Tibial nerve (tissue), 4 donors: Measurements from ENCODE around the gene SEMA5A. TPM values are rescaled to one million over a fixed set of nuclear protein-coding genes. Genes with fewer than 3 reads are reported as not detected.
A peak's percentile ranks its signal among the peaks of the same experiment; 100 is the strongest.

ENCODE experiments used
- DNase-seq, 2 donors: peaks; one replicate each; pipeline ENCODE4 v3.0.0-alpha.2; 2019; ENCODE audit warnings: low spot score in 2 of 2
- H3K27ac ChIP-seq, 4 donors: fragments of 200-600 bp; sonication (generic) in 3 of 4; one replicate each; pipeline ENCODE4 v1.5.1; 2017 to 2019; ENCODE audit warnings: mild to moderate bottlenecking in 1 of 4
- H3K27me3 ChIP-seq, 2 donors: fragments of 200-600 bp; sonication (generic) in 1 of 2; one replicate each; pipeline versions ENCODE4 v1.5.1 to v1.6.0; 2017 to 2019
- H3K36me3 ChIP-seq, 3 donors: fragments of 200-600 bp; sonication (generic); one replicate each; pipeline ENCODE4 v1.5.1; 2018 to 2019
- H3K4me1 ChIP-seq, 4 donors: fragments of 200-600 bp; sonication (generic) in 3 of 4; one replicate each; pipeline ENCODE4 v1.5.1; 2017 to 2019
- H3K4me3 ChIP-seq, 4 donors: fragments of 200-600 bp; sonication (generic) in 3 of 4; one replicate each; pipeline ENCODE4 v1.5.1; 2017 to 2019; ENCODE audit warnings: mild to moderate bottlenecking in 1 of 4, moderate library complexity in 1 of 4
- H3K9me3 ChIP-seq, 4 donors: fragments of 200-600 bp; sonication (generic) in 3 of 4; one replicate each; pipeline ENCODE4 v1.5.1; 2017 to 2019
- EP300 ChIP-seq, 2 donors: sonication (generic); formaldehyde crosslinking; IDR thresholded peaks; one replicate each; pipeline ENCODE4 v1.6.1; 2017; ENCODE audit warnings: antibody characterized with exemption in 2 of 2, mild to moderate bottlenecking in 1 of 2
- POLR2A ChIP-seq, 2 donors: fragments of 450-650 bp; IDR thresholded peaks; one replicate each; pipeline ENCODE4 v1.6.1; 2017; ENCODE audit warnings: antibody characterized with exemption in 2 of 2, mild to moderate bottlenecking in 2 of 2, moderate library complexity in 2 of 2
- WGBS, 2 donors: methylation state at CpG; one replicate each; pipeline ENCODE4 v1.1.5; 2018; 5-methylcytosine and 5-hydroxymethylcytosine counted together
- total RNA-seq, 4 donors: library from RNA; depleted of rRNA; stranded (reverse); fragments of >200 nt; gene quantifications; one replicate each; pipeline ENCODE4 v1.1.0, GENCODE V29; 2016
- TF ChIP-seq, protein P1 (sequence below), 5 experiments: fragments of 200-600 bp in 3 of 5; fragments of 450-650 bp in 2 of 5; sonication (generic) in 3 of 5; IDR thresholded peaks; one replicate each; pipeline ENCODE4 v1.5.1; 2016 to 2019; ENCODE audit warnings: antibody characterized with exemption in 5 of 5, mild to moderate bottlenecking in 3 of 5, moderate library complexity in 2 of 5

Gene SEMA5A
- total RNA-seq, 4 donors from 2014 or later, result 36.3 to 58.4 (median 52.6) TPM

DNA sequence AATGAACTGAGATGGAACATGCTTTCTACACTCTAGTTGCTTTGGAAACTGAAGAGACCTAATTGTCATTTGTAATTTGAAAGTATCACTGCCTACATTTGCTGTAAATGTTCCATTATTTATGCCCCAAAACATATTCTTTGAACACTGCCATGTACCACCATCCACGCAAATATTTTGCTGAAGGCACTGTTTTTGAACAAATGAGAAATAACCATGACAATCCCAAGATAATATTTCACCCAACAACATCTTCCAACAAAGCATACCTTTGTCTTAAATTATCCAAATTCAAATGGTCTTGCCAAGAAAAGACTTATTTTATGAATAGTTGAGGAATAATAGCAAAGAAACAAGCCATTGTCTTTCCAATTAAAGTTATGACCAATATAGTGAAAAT lies 356.2 kb downstream of the SEMA5A start:
- Histone ChIP-seq H3K36me3 (no peaks in the 10 kb centered on the region), H3K4me3 (no peak overlapping the region), H3K27me3 (no peaks in the 10 kb centered on the region), H3K27ac (no peak overlapping the region), H3K9me3 (no peaks in the 10 kb centered on the region), H3K4me1 (peaks cover 0 to 10% (median 0%) of the 10 kb centered on the region in 4 donors)
- no peak for DNase-seq
- WGBS, 2 donors, result 47 to 56% methylated on average over 1 of the region's 1 CpG
- TF ChIP-seq EP300 (IDR thresholded peaks at IDR 0.05) (no peak), POLR2A (IDR thresholded peaks at IDR 0.05) (no peak)
- TF ChIP-seq, protein P1, sequence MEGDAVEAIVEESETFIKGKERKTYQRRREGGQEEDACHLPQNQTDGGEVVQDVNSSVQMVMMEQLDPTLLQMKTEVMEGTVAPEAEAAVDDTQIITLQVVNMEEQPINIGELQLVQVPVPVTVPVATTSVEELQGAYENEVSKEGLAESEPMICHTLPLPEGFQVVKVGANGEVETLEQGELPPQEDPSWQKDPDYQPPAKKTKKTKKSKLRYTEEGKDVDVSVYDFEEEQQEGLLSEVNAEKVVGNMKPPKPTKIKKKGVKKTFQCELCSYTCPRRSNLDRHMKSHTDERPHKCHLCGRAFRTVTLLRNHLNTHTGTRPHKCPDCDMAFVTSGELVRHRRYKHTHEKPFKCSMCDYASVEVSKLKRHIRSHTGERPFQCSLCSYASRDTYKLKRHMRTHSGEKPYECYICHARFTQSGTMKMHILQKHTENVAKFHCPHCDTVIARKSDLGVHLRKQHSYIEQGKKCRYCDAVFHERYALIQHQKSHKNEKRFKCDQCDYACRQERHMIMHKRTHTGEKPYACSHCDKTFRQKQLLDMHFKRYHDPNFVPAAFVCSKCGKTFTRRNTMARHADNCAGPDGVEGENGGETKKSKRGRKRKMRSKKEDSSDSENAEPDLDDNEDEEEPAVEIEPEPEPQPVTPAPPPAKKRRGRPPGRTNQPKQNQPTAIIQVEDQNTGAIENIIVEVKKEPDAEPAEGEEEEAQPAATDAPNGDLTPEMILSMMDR (IDR thresholded peaks at IDR 0.05), result no peak

GRCh38 chr5:9188956-9189355 lies 356.9 kb downstream of the SEMA5A start:
- Histone ChIP-seq H3K36me3 (no peaks in the 10 kb centered on the region), H3K9me3 (no peaks in the 10 kb centered on the region), H3K27me3 (no peaks in the 10 kb centered on the region), H3K4me1 (peaks cover 0 to 2% (median 0%) of the 10 kb centered on the region in 4 donors), H3K27ac (peak overlapping the region in 2 of 4 donors; percentile 25 to 38), H3K4me3 (no peak overlapping the region)
- DNase-seq, result no peak
- TF ChIP-seq, protein P1 (IDR thresholded peaks at IDR 0.05), result no peak
- TF ChIP-seq EP300 (IDR thresholded peaks at IDR 0.05), result no peak
- TF ChIP-seq POLR2A (IDR thresholded peaks at IDR 0.05), result no peak
- WGBS, 2 donors, result 87 to 90% methylated on average over 4 of the region's 4 CpGs

- H3K27me3 ChIP-seq, result no peaks in the 10 kb centered on the region
- no peak for TF ChIP-seq POLR2A (IDR thresholded peaks at IDR 0.05)
- TF ChIP-seq, protein P1 (IDR thresholded peaks at IDR 0.05), result no peak
- no peak for TF ChIP-seq EP300 (IDR thresholded peaks at IDR 0.05)
- H3K9me3 ChIP-seq, result no peaks in the 10 kb centered on the region
- WGBS, 2 donors, result 67 to 73% methylated on average over 5 of the region's 5 CpGs
- H3K27ac ChIP-seq, result no peak overlapping the region
- H3K4me3 ChIP-seq, result no peak overlapping the region
- H3K4me1 ChIP-seq, result peaks cover 0 to 6% (median 0%) of the 10 kb centered on the region in 4 donors
- H3K36me3 ChIP-seq, result no peaks in the 10 kb centered on the region
- DNase-seq, result no peak
These were observed 357.7 kb downstream of the SEMA5A start for GRCh38 chr5:9188131-9188530.

DNA sequence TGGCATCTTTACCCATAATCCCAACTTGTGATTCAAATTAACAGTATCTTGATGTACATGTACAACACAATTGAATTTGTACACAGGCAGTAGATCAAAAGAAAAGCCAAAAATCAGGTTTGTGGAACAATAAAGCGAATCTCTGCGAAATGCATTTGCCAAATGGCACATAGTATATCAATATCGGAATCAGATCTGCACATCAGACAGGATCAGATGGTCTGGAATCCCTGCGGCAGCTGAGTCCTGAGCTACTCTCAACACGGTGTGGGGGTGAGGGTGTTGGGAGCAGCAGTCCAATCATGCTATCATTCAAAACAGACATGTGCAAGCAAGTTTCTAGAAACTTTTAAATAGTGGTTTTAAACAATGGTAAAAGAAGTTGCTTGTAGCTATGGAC lies 358.3 kb downstream of the SEMA5A start:
- TF ChIP-seq EP300 (IDR thresholded peaks at IDR 0.05), result no peak
- no peak for TF ChIP-seq POLR2A (IDR thresholded peaks at IDR 0.05)
- TF ChIP-seq, protein P1 (IDR thresholded peaks at IDR 0.05), result no peak
- Histone ChIP-seq H3K4me1 (peaks cover 0 to 6% (median 0%) of the 10 kb centered on the region in 4 donors), H3K27me3 (no peaks in the 10 kb centered on the region), H3K36me3 (no peaks in the 10 kb centered on the region), H3K4me3 (no peak overlapping the region), H3K9me3 (no peaks in the 10 kb centered on the region), H3K27ac (no peak overlapping the region)
- DNase-seq, result no peak
- 90 to 94% methylated on average over 5 of the region's 5 CpGs for WGBS, 2 donors

- no peak for DNase-seq
- Histone ChIP-seq H3K4me1 (peaks cover 0 to 6% (median 0%) of the 10 kb centered on the region in 4 donors), H3K36me3 (no peaks in the 10 kb centered on the region), H3K4me3 (no peak overlapping the region), H3K9me3 (no peaks in the 10 kb centered on the region), H3K27me3 (no peaks in the 10 kb centered on the region), H3K27ac (no peak overlapping the region)
- TF ChIP-seq, protein P1 (IDR thresholded peaks at IDR 0.05), result no peak
- TF ChIP-seq POLR2A (IDR thresholded peaks at IDR 0.05), result no peak
- TF ChIP-seq EP300 (IDR thresholded peaks at IDR 0.05), result no peak
- WGBS, 2 donors, result 94% methylated on average over 1 of the region's 1 CpG
These were observed 359.8 kb downstream of the SEMA5A start for GRCh38 chr5:9186069-9186468.
